Measurements from ENCODE around the gene LTF.

GRCh38 chr3:46501702-46502101 lies 37.0 kb upstream of the LTF start:
- no peak for TF ChIP-seq POLR2A (IDR thresholded peaks at IDR 0.05; ENCODE audit: low read depth, low read length)
- no peak for TF ChIP-seq POLR2AphosphoS5 (IDR thresholded peaks at IDR 0.05; ENCODE audit: low read depth, low read length)
- TF ChIP-seq POU2F2 (IDR thresholded peaks at IDR 0.05; ENCODE audit: low read depth, low read length), result no peak
- no peak for TF ChIP-seq SPI1 (IDR thresholded peaks at IDR 0.05; ENCODE audit: low read depth, low read length)
- TF ChIP-seq TAF1 (IDR thresholded peaks at IDR 0.05; ENCODE audit: low read depth, low read length), result no peak
- TF ChIP-seq PAX5 (IDR thresholded peaks at IDR 0.05; ENCODE audit: insufficient read depth, low read length, severe bottlenecking), result no peak

Data from GM12891 (cell line).